ENCODE results near the gene CTH.

Gene CTH

GRCh38 chr1:70426154-70427131 is 15.4 kb downstream of the CTH start:
- H3K4me3 ChIP-seq (ENCODE audit: low read depth, low read length): no peak overlapping the region
- DNase-seq (ENCODE audit: low read depth, low spot score): no peak
- TF ChIP-seq, protein P1, sequence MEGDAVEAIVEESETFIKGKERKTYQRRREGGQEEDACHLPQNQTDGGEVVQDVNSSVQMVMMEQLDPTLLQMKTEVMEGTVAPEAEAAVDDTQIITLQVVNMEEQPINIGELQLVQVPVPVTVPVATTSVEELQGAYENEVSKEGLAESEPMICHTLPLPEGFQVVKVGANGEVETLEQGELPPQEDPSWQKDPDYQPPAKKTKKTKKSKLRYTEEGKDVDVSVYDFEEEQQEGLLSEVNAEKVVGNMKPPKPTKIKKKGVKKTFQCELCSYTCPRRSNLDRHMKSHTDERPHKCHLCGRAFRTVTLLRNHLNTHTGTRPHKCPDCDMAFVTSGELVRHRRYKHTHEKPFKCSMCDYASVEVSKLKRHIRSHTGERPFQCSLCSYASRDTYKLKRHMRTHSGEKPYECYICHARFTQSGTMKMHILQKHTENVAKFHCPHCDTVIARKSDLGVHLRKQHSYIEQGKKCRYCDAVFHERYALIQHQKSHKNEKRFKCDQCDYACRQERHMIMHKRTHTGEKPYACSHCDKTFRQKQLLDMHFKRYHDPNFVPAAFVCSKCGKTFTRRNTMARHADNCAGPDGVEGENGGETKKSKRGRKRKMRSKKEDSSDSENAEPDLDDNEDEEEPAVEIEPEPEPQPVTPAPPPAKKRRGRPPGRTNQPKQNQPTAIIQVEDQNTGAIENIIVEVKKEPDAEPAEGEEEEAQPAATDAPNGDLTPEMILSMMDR (IDR thresholded peaks at IDR 0.05; ENCODE audit: low read depth, low read length): no peak
- in situ Hi-C loops (cut with HindIII; ENCODE audit: low sequenced_read_pairs): no loop called here

GRCh38 chr1:70427976-70428375 is 16.9 kb downstream of the CTH start:
- H3K4me3 ChIP-seq (ENCODE audit: low read depth, low read length): no peak overlapping the region

DNA sequence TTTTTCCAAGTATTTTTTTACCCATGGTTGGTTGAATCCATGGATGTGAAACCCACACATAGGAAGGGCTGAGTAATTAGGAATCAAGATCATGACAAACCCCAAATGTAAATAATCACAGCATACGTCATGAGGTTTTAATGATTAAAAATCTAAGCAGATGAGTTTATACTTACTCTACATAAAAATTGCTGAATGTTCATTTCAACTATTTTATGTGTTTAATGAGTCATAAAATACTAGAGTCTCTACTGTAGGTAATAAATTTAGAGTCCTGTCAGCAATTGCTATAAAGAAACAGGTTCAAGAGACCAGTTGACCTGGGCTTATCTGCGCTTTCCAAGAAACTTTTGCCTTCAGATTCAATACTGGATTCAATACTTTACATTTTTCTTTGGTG is 18.2 kb downstream of the CTH start:
- DNase-seq (ENCODE audit: low read depth, low spot score): no peak
- TF ChIP-seq, protein P1 (IDR thresholded peaks at IDR 0.05; ENCODE audit: low read depth, low read length): no peak

More at GRCh38 chr1:70427976-70428375, 16.9 kb downstream of the CTH start:
- in situ Hi-C loops (cut with HindIII; ENCODE audit: low sequenced_read_pairs): no loop called here
- TF ChIP-seq, protein P1 (IDR thresholded peaks at IDR 0.05; ENCODE audit: low read depth, low read length): no peak
- DNase-seq (ENCODE audit: low read depth, low spot score): peak; percentile 28

DNA sequence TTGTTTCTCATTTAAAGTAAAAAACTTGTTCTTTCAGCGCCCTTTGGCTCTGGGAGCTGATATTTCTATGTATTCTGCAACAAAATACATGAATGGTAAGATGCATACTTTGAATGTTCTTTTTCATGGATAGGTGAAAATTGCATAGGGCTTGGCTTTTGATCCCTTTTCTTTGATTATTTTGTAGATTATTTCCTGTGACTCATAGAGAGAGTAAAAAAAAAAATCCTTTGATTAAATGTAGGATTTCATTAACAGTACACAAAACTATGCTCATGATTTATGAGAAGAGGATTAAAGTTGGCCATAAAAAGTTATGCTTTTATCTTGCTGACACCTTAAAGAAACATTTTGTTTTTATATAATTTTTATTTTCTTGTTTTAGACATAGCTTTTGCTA is 18.7 kb downstream of the CTH start:
- no peak overlapping the region for H3K4me3 ChIP-seq (ENCODE audit: low read depth, low read length)
- TF ChIP-seq, protein P1 (IDR thresholded peaks at IDR 0.05; ENCODE audit: low read depth, low read length): no peak
- in situ Hi-C loops (cut with HindIII; ENCODE audit: low sequenced_read_pairs): no loop called here
- DNase-seq (ENCODE audit: low read depth, low spot score): no peak

More for the DNA sequence above, 18.2 kb downstream of the CTH start:
- in situ Hi-C loops (cut with HindIII; ENCODE audit: low sequenced_read_pairs): no loop called here
- H3K4me3 ChIP-seq (ENCODE audit: low read depth, low read length): no peak overlapping the region

GRCh38 chr1:70431317-70431716 is 20.2 kb downstream of the CTH start:
- TF ChIP-seq, protein P1 (IDR thresholded peaks at IDR 0.05; ENCODE audit: low read depth, low read length): no peak
- DNase-seq (ENCODE audit: low read depth, low spot score): no peak
- in situ Hi-C loops (cut with HindIII; ENCODE audit: low sequenced_read_pairs): no loop called here
- H3K4me3 ChIP-seq (ENCODE audit: low read depth, low read length): no peak overlapping the region

GRCh38 chr1:70431874-70432273 is 20.8 kb downstream of the CTH start:
- H3K4me3 ChIP-seq (ENCODE audit: low read depth, low read length): no peak overlapping the region
- TF ChIP-seq, protein P1 (IDR thresholded peaks at IDR 0.05; ENCODE audit: low read depth, low read length): no peak
- in situ Hi-C loops (cut with HindIII; ENCODE audit: low sequenced_read_pairs): no loop called here
- no peak for DNase-seq (ENCODE audit: low read depth, low spot score)

All from astrocyte of the spinal cord (primary cell).